GM12892 (cell line): ENCODE data around the gene MYL11.

Experiments used
- POLR2A ChIP-seq: IDR thresholded peaks from 2 replicates; pipeline ENCODE4 v1.6.1; 2011; ENCODE audit warnings: low read depth, low read length, control low read depth
- POLR2AphosphoS5 ChIP-seq: IDR thresholded peaks from 2 replicates; pipeline ENCODE4 v1.6.1; 2011; ENCODE audit warnings: low read depth, low read length, control low read depth
- TAF1 ChIP-seq: IDR thresholded peaks from 2 replicates; pipeline ENCODE4 v1.6.1; 2011; ENCODE audit warnings: low read depth, mild to moderate bottlenecking, control low read depth, low read length, borderline replicate concordance

- no peak for TF ChIP-seq POLR2A
- no peak for TF ChIP-seq POLR2AphosphoS5
- no peak for TF ChIP-seq TAF1
Measured at GRCh38 chr16:30413112-30413806, 38.7 kb downstream of the MYL11 start.
